Choroid plexus epithelial cell (primary cell): ENCODE measurements around the gene CRLF1.

Experiments used
- DNase-seq: peaks from one replicate; pipeline ENCODE4 v3.0.0-alpha.2; 2010; ENCODE audit warnings: low read depth
- H3K4me3 ChIP-seq: 2 replicates; pipeline ENCODE4 v1.5.1; 2011; ENCODE audit warnings: low read depth, mild to moderate bottlenecking, control low read depth, low read length, moderate library complexity
- TF ChIP-seq, protein P1 (sequence below): conservative IDR thresholded peaks from 2 replicates; pipeline ENCODE4 v1.5.1; 2011; ENCODE audit warnings: low read depth, mild to moderate bottlenecking, control low read depth, inconsistent platforms, low read length, moderate library complexity

The CRLF1 gene, protein sequence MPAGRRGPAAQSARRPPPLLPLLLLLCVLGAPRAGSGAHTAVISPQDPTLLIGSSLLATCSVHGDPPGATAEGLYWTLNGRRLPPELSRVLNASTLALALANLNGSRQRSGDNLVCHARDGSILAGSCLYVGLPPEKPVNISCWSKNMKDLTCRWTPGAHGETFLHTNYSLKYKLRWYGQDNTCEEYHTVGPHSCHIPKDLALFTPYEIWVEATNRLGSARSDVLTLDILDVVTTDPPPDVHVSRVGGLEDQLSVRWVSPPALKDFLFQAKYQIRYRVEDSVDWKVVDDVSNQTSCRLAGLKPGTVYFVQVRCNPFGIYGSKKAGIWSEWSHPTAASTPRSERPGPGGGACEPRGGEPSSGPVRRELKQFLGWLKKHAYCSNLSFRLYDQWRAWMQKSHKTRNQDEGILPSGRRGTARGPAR

DNA sequence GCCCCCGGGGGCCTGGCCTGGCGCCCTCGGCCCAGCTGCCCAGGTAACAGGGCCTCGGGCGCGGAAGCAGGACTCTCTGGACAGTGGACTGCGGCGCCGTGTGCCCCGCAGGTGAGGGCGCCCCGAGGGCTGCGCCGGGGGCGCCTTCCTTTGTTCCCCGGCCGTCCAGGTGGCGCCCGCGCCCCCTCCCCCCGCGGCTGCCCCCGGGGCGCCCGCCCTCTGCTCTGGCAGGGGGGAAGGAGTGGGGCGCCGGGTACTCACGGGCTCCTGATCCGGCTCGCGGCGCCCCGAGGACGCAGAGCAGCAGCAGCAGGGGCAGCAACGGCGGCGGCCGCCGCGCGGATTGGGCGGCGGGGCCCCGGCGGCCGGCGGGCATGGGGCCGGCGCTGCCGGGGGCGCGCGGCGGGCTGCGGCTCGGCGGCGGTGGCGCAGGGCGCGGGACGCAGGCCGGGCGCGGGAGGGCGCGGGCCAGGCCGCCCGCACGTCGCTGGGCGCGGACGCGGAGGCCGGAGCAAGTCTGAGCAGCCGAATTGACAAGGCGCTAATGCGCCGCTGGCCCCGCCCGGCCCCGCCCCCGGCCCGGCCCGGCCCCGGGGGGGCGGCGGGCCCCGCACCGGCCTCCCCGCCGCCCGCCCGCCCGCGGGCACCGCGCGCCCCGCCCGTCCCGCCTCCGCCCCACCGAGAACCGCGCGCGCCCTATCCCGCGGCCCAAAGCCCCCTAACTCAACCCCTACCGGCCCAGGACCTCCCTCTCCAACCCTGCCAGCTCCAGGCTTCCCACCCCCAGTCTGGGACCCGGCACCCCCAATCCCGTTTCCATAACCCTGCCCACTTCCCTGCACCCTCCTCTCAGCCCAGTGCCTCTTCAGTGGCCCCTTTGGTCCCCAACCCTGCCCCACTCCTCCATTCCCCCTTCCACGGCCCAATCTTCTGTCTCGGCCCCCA, at the start of gene CRLF1:
Gene CRLF1, minus strand, starts transcription at position 519 of the 945 bp plus-strand sequence. Its CDS starts 143 bp downstream, at position 376.
- no peak within 1 kb of the TSS for H3K4me3 ChIP-seq
- no peak for DNase-seq
- TF ChIP-seq, protein P1, sequence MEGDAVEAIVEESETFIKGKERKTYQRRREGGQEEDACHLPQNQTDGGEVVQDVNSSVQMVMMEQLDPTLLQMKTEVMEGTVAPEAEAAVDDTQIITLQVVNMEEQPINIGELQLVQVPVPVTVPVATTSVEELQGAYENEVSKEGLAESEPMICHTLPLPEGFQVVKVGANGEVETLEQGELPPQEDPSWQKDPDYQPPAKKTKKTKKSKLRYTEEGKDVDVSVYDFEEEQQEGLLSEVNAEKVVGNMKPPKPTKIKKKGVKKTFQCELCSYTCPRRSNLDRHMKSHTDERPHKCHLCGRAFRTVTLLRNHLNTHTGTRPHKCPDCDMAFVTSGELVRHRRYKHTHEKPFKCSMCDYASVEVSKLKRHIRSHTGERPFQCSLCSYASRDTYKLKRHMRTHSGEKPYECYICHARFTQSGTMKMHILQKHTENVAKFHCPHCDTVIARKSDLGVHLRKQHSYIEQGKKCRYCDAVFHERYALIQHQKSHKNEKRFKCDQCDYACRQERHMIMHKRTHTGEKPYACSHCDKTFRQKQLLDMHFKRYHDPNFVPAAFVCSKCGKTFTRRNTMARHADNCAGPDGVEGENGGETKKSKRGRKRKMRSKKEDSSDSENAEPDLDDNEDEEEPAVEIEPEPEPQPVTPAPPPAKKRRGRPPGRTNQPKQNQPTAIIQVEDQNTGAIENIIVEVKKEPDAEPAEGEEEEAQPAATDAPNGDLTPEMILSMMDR: no peak

DNA sequence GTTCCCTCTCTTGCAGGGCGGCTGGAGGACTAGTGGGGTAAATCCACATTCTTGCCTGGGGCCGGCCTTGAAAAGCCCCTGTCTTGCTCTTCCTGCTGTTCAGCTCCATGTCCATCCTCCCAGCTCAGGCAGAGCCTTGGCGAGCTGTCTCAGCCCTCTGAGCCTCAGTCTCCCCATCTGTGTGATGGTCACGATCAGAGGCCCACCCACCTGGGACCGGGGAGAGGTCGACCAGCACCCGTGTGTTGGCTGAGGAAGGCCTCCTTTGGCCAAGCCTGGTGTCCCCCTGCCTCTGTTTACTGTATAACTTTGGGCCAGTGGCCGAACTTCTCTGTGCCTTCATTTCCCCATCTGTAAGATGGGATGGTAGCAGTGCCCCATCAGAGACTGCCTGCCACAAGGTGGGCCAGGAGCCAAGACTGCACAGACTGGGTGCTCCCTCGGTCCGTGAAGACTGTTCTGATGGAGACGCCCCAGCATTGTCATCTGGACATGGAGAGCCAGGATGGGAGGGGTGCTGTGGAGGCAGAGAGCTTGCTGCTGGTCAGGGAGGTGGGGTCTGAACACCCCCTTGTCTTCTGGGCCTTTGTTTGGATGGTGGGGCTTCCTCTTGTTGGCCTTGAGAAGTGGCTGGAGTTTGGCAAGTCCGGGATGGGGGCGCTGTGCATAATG, 48.7 kb upstream of the CRLF1 start:
- no peak for DNase-seq
- TF ChIP-seq, protein P1: no peak

GRCh38 chr19:18654469-18654868, 47.9 kb upstream of the CRLF1 start:
- DNase-seq: no peak
- TF ChIP-seq, protein P1: no peak
- no peak overlapping the region for H3K4me3 ChIP-seq

More for the DNA sequence above, 48.7 kb upstream of the CRLF1 start:
- H3K4me3 ChIP-seq: no peak overlapping the region

DNA sequence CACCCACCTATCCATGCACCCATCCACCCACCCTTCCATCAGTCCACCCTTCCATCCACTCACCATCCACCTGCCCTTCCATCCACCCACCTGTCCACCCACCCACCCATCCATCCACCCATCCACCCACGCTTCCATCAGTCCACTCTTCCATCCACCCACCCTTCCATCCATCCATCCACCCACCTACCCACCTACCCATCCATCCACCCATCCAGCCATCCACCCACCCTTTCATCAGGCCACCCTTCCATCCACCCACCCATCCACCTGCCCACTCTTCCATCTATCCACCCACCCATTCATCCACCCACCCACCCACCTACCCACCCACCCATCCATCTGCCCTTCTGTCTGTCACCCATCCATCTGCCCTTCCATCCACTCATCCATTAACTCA, 47.3 kb upstream of the CRLF1 start:
- TF ChIP-seq, protein P1: no peak
- no peak overlapping the region for H3K4me3 ChIP-seq
- DNase-seq: no peak

GRCh38 chr19:18651733-18652132, 45.1 kb upstream of the CRLF1 start:
- no peak for DNase-seq
- H3K4me3 ChIP-seq: no peak overlapping the region
- TF ChIP-seq, protein P1: no peak

GRCh38 chr19:18651300-18651699, 44.7 kb upstream of the CRLF1 start:
- no peak overlapping the region for H3K4me3 ChIP-seq

More at GRCh38 chr19:18651300-18651699, 44.7 kb upstream of the CRLF1 start:
- TF ChIP-seq, protein P1: no peak
- DNase-seq: no peak
